Stimulated activated CD4-positive, alpha-beta T cell treated with anti-CD3 and anti-CD28 coated beads, Interleukin-2, amount 100 ng/mL, for 4 hours (primary cell): Measurements from ENCODE around the gene ZNF3.

ENCODE experiments used
- DNase-seq: peaks from one replicate; pipeline ENCODE4 v3.0.0-alpha.2; 2020; ENCODE audit warnings: low read depth

Gene ZNF3

DNA sequence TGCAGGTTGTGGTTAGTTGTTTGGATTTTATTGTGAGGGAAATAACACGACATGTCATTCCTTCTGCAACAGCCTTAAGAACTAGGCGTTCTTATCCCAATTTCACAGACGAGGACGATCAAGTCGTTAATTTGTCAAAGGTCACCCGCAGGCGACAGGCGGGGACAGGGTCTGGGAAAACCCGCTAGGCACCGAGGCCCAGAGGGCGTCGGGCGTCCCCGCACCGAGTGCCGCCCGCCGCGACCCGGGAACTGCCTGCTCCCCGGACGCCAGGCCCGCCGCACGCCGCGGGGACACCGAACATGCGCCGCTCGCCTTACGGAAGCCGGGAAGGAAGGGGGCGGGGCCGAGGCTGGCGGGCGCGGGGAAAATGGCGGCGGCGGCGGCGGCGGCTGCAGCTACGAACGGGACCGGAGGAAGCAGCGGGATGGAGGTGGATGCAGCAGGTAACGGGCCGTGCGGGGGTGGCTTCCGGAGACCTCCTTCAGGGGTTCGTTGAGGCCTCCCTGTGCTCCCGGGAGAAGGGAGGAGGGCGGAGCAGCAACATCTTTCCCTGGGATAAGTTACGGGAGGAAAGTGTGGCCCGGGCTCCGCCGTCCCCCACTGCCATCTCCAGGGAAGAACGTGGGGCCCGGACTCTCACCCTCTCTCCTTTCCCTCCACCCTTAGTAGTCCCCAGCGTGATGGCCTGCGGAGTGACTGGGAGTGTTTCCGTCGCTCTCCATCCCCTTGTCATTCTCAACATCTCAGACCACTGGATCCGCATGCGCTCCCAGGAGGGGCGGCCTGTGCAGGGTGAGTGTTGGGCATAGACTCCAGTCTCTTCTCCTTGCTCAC is 7.3 kb upstream of the ZNF3 start, which contains the start of gene COPS6:
Gene COPS6 (plus strand): TSS at position 349 of the 837 bp plus-strand sequence. CDS start 22 bp downstream, at position 371.
- DNase-seq: peak; percentile 74

DNA sequence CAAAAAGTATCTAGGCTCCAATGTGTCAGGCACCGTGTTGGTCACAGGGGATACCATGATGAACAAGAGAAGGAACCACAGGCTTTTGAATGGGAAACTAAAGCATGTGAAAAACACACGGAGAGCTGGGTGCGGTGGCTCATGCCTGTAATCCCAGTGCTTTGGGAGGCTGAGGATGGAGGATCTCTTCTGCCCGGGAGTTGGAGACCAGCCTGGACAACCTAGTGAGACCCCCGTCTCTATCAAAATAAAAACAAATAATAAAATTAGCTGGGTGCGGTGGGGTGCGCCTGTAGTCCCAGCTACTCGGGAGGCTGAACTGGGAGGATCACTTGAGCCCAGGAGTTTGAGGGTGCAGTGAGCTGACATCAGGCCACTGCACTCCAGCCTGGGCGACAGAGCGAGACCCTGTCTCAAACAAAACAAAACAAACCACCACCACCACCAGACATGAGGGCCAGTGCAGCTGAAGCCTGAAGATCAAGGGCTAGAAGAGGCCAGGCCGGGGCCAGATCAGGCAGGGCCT is 6.6 kb upstream of the ZNF3 start:
- DNase-seq: no peak

DNA sequence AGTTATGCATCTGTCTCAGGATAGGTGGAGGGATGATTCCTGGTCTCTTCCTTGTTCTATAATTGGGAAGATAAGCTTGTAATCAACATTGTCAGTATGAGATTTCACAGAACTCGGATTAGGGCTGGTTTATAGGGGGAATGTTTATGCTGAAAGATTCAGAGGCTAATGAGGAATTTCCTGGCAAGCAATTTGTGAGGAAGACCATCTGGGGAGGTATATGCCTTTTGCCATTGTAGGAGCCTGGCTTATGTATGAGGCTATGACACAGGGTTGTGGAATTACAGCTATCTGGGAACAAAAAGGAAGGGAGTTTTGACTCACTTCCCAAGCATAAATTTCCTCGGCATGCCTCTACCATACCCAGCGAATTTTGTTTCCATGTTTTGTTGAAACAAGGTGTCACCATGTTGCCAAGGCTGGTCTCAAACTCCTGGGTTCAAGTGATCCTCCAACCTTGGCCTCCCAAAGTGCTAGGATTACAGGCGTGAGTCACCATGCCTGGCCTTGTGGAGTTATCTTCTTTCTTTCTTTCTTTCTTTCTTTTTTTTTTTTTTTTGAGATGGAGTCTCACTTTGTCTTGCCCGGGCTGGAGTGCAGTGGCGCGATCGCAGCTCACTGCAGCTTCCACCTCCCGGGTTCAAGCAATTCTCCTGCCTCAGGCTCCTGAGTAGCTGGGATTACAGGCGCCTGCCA is 5.7 kb upstream of the ZNF3 start:
- no peak for DNase-seq

DNA sequence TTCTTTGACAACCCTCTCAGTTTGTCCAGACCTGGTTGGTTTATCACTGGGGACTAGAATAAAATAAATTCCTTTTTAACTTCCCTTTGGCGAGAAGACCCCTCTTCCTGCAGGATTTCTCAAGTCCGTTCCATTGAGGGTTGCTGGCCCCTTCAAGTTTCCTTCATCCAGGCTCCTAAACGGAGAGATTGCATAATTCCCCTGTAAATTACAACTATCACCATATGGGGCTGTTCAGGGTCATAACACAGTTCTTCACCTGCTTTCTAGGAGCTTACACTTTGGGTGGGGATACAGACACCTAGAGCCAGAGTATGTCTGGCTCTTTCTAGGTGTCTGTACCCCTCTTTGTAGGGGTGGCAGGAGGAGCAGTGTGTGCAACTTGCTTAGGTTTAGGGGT is 4.0 kb upstream of the ZNF3 start:
- DNase-seq: no peak

DNA sequence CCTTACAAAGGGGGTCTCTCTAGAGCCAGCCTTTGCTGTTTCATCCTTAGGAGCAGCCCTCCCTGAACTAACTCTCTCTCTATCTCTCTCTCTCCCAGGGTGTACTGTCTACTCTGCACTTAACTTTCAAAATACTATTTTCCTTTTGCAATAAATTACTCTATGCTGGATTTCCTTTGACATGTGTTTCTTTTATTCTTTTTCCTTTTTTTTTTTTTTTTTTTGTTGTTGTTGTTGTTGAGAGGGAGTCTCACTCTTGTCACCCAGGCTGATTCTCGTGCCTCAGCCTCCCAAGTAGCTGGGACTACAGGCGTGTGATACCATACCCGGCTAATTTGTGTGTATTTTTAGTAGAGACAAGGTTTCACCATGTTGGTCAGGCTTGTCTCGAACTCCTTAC is 1.5 kb upstream of the ZNF3 start:
- no peak for DNase-seq

DNA sequence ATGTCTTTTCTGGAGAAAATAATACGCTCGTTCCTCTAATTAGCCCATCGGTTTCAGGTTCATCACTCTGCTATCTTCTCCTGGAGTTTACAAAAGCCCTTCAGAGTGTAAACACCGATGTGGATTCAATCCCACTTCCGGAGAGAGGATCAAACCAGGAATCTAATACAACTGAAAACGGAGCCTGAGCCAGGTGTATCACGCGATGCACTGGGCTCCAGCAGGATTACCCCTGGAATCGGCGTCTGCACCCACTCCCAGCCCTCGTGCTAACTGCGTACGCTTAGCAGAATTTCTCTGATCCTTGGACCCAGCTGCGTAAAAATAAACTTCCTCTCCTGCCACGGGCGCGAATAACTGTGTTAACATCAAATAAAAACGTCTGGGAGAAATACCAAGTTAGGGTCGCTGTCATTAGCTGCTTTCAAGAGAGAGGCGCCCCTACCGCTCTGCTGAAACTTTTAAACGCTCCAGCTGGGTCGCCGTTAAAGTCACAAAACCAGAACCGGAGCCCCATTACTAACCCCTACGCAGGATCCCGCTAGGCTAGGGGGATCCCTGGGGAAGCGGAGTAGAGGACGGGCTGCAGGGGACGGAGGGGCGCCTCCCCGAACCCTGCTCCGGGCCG is 502 bp downstream of the ZNF3 start:
- no peak for DNase-seq

DNA sequence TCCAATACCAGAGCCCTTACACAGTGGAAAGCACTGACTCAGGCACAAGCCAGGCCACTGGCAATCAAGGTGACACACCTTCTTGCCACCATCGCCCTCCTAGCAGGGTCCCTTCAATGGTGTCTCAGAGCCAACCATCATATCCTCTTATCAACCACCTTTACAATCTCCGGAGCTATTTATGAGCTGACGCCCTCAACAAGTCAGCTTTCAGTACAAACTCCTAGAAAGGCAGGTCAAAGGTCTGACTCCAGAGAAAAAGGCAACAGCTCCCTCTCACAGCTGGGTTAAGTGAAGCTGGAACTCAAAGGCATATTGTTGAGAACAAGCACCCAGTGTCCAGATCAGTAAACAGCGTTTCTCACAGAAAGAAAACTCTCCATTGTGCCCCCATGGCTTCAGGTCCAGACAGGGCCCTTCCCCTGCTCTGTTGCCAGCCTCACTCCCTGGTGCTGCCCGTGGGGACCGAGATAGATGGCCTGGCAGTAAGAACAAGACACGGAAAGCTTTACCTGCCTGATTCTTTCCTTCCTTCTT is 2.4 kb downstream of the ZNF3 start:
- DNase-seq: no peak

DNA sequence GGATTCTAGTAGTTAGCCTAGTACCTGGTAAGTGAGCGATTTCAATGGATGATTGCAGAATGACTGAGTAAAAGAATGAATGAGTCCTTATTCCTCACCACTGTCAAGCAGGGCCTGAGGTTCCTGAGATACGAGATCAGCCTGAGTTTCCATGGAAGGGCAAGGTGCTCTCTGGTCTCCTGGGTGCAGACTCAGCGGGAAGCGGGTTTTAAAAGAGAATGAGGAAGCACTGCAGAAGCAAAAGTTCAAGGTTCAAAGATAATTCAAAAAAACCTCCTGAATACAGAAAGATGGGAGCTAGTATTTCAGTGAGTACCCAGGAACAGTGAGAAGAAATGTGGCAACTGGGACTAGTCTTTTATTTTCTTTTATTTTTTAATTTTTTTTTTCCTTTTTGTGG is 4.3 kb downstream of the ZNF3 start:
- no peak for DNase-seq

DNA sequence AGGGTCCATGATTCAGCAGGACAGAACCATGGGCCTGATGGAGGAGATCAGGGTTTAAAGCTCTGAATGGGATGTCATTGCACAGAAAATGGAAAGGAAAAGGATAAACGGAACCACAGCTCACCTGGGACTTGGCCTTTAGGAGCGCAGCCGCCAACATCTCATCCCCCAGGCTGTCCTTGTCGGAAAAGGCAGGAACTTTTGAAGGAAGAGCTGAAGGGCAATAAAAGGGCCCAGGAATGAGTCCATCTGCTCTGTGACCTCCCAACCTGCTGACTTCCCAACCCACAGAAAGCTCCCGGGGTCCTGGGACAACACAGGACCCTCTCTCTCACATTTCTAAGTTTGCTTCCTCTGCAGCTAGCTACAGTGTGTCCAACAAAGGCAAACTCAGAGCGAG is 6.1 kb downstream of the ZNF3 start:
- DNase-seq: no peak

DNA sequence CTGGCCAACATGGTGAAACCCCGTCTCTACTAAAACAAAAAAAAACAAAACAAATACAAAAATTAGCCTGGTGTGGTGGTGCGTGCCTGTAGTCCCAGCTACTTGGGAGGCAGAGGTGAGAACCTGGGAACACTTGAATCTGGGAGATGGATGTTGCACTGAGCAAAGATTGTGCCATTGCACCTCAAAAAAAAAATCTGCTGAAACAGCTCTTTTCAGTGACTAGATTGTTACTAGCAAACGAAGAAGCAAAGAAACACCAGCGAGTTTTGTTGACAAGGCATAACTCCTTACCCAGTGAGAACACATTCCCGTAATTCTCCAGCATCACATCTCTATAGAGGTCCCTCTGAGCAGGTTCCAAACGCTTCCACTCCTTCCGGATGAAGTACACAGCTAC is 6.7 kb downstream of the ZNF3 start:
- DNase-seq: no peak

DNA sequence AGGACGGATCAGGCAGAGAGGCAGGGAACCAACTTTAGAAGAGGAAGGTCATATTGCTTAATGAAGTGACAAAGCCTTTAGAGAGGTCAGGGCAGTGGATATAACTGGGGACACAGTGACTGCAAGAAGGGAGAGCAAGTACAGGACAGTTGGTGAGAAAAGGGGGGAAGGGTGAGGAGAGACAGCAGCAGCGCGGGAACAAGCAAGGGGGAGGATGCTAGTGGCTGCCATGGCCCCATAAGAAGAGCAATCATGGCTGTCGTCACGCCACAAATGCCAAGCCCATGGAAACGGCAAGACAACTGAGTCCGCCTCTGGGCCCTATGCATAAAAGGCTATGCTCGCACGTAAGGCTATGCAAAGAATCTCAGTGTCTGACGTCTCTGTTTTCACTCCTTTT is 9.1 kb downstream of the ZNF3 start:
- no peak for DNase-seq

DNA sequence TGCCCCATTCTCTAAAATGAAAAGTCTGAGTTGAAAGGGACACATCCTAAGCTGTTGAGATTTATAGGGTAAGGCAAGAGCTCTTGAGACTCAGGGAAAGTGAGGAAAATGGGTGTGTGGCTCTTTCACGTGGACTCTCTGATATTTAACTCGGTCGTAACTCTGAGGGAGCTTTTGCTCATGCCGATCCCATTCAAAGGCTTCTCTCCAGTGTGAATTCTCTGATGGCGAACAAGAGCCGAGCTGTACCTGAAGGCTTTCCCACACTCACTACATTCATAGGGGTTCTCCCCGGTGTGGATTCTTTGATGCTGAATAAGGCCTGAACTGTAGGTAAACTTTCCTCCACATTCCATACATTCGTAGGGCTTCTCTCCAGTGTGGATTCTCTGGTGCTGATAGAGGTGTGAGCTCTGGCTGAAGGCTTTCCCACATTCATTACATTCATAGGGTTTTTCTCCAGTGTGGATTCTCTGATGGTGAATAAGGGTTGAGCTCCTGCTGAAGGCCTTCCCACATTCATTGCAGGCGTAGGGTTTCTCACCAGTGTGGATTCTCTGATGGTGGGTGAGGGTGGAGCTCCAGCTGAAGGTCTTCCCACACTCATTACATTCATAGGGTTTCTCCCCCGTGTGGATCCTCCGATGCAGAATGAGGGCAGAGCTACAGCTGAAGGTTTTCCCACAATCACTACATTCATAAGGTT is 10.4 kb downstream of the ZNF3 start:
- DNase-seq: no peak

DNA sequence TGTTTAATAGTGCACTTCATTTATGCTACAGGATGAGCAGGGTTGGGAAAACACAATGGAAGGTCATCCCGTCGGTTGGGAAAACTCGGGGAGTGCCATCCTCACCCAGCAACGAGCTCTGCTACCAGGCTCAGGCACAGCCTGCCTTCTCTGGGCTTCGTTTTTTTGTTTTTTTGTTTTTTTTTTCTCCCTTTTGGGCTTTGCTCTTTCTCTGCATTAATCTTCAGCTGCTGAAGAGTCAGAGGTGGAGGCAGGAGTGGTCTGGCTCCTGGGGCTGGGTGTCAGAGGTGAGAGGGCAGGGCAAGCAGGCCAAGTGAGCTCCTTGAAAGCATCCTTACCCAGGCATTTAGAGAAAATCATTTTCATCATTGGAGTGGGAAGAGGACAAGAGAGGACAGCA is 11.5 kb downstream of the ZNF3 start:
- no peak for DNase-seq

DNA sequence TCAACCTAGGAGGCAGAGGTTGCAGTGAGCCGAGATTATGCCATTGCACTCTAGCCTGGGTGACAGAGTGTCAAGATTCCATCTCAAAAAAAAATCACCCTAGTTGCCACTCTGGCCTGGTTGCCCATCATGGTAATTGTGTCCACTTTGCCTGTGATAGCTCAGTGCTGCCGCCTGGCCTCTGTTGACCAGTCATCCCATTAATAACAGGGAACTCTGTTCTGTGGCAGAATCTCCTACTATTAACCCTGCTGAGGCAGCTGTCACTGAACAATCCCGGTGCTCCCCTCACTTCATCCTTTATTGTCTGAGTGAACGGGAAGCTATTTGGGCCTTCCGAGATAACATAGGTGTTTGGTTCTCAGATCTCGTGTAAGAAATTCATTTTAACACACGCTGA is 14.6 kb downstream of the ZNF3 start:
- no peak for DNase-seq

DNA sequence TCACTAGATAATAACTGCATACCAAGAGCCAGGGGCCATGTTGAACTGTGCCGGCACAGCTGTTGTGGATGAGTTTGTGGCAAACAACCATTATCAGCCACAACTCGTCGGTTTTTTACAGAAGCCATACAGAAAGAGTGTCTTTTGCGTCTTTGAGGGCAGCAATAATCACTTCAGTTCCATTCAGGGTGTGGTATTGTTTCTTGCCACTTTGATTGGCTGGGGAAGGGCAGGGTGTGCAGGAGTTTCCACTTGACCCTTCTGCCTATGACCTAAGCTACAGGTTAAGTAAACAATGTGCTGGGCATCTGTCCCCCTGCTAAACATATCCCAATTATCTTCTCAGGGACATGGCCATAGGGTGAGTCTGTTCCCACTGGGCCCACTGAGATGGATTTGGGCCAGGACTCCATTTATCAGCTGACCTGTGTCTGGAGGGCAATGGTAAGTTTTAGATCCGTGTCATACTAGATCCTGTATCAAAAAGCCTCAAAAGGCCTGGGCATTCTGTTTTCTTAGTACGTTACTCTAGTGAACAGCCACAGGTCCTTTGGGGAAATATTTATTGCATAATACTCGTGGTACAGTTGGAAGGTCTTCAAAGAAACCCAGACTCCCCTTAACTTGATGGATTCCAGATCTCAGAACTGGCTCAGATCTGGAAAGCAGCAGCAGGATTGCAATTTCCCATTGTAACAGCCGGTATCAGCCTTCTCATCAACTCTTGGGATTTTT is 15.9 kb downstream of the ZNF3 start:
- no peak for DNase-seq

DNA sequence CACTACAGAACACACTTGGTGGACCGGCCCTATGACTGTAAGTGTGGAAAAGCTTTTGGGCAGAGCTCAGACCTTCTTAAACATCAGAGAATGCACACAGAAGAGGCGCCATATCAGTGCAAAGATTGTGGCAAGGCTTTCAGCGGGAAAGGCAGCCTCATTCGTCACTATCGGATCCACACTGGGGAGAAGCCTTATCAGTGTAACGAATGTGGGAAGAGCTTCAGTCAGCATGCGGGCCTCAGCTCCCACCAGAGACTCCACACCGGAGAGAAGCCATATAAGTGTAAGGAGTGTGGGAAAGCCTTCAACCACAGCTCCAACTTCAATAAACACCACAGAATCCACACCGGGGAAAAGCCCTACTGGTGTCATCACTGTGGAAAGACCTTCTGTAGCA is 17.4 kb downstream of the ZNF3 start:
- DNase-seq: no peak

DNA sequence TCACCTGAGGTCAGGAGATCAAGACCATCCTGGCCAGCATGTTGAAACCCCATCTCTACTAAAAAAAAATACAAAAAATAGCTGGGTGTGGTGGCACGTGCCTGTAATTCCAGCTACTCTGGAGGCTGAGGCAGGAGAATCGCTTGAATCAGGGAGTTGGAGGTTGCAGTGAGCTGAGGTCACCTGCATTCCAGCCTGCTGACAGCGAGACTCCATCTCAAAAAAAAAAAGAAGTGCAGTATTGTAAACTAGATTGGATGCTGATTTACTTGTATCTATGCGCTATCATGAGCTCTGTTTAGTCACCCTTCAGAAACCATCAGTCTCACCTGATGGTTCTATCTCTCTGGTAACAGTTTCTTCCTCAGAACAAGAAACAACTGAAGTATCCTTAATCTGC is 18.1 kb downstream of the ZNF3 start:
- DNase-seq: no peak

DNA sequence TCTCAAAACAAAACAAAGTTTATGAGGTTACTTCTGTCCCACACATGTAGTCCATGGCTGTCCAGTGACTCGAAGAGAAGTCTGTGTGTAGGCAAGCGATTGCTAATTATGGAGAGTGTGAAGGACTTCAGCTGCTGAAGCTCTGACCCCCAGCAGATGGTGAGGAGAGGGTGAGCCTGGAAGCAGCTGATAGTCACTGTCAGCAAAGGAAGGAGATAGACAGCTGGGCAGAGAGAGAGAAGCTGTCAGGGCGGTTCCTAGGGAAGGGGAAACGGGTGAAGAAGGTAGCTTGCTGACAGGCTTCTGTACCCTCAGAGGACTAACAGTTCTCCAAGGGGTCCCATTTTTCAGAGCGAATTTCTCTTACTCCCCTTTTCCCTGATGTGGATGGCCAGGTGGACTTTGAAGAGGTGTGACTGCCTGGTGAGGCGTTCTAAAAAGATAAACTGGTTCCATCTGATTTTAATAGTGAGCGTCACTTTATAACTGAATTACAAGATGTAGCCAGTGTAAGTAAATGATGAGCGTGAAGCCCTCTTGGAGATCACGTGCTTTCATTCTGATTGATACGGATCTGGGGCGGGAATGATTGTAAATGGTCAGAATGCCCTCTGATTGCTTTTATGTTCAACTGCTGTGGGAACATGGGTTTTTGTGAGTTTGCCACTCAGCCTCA is 19.9 kb downstream of the ZNF3 start:
- DNase-seq: no peak

DNA sequence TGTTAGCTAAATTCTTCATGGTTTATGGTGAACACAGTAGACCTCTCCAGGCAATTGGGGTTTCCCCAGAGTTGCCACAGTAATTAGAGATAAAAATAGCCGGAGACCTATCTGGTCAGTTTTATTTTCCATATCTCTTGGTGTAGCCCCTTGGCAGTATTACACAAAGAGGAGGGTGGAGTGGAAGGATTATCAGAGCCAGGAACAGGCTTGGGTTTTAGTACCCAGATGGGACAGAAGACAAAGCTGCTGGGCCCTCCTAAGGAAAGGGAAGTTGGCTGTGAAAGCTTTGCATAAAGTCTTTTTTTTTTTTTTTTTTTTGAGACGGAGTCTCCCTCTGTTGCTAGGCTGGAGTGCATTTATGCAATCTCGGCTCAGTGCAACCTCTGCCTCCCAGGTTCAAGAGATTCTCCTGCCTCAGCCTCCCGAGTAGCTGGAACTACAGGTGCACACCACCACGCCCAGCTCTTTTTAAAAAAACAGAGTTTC is 22.2 kb downstream of the ZNF3 start:
- DNase-seq: no peak

DNA sequence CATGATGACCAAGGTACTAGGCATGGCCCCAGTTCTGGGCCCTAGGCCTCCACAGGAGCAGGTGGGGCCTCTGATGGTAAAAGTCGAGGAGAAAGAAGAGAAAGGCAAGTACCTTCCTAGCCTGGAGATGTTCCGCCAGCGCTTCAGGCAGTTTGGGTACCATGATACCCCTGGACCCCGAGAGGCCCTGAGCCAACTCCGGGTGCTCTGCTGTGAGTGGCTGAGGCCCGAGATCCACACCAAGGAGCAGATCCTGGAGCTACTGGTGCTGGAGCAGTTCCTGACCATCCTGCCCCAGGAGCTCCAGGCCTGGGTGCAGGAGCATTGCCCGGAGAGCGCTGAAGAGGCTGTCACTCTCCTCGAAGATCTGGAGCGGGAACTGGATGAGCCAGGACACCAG is 24.5 kb downstream of the ZNF3 start:
- no peak for DNase-seq

DNA sequence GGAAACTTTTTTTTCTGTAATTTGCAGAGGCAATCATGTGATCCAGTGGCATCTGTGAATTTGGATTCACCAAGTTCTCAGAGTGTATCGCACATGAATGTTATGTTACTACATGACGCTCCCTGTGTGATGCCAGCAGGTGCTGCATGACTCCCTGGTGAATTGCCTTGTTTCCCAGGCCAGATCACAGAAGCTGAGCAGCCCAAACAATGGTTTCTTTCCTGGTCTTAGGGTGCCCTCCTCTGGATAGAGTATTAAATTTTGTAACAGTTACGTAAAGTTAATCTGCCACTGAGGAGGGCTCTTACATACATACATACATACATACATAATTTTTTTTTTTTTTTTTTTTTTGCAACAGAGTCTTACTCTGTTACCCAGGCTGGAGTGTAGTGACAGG is 28.3 kb downstream of the ZNF3 start:
- peak; percentile 3 for DNase-seq
